ENCODE data around the gene EXOC6B. TPM values are rescaled to one million over a fixed set of nuclear protein-coding genes. Genes with fewer than 3 reads are reported as not detected.

EXOC6B gene
- total RNA-seq, 1 experiment from 2014 or later, result 40.1 TPM

DNA sequence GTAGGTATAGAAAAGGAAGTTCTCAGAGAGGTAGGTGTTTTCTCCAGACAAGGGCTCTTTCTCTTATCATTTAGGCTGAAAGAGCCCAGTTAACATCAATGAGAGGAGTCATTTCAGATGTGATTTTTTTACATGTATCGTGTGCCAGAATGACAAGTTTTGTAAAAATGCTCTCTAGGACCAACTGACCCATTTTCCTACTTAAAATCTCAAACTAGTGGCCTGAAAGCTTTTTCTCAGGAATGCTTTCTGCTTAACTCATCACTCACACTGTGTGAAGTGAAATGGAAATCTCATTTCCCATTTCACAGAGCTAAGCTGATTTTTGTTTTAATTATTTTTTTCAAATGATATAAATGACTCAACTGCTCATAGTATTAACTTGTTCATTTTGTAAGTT lies 549.5 kb downstream of the EXOC6B start:
- no peak overlapping the region for H3K4ac ChIP-seq (ENCODE audit: low read depth, low read length)
- no peak for DNase-seq
- H3K23me2 ChIP-seq (ENCODE audit: insufficient read length, low read depth, low read length, poor library complexity, severe bottlenecking), result no peaks in the 10 kb centered on the region
- H4K8ac ChIP-seq (replicated peaks; ENCODE audit: insufficient read length, low read depth, low read length), result no peak overlapping the region
- no CpG with 5 or more reads among the region's 1 CpG for WGBS (ENCODE audit: extremely low coverage, insufficient read length, low lambda C conversion rate)
- no peaks in the 10 kb centered on the region for H3K79me1 ChIP-seq (ENCODE audit: insufficient read depth, low read depth, low read length, poor library complexity, severe bottlenecking)
- no peak overlapping the region for H4K5ac ChIP-seq (ENCODE audit: insufficient read length, low read depth, low read length)
- no peaks in the 10 kb centered on the region for H3K79me2 ChIP-seq (ENCODE audit: insufficient read depth, low read length)
- H4K91ac ChIP-seq (ENCODE audit: insufficient read length, low read depth, low read length), result no peak overlapping the region
- no peak overlapping the region for H2BK5ac ChIP-seq (ENCODE audit: insufficient read length, low read length)
- Mint-ChIP-seq H3K27ac (peak overlapping the region in 1 of 3 experiments; percentile 20; a peak in 1 of 7 replicates), H3K4me1 (peaks cover 3 to 6% of the 10 kb centered on the region in 2 experiments; a peak in 3 of 4 replicates), H3K27me3 (ENCODE audit: low read depth) (no peaks in the 10 kb centered on the region), H3K4me3 (no peak overlapping the region), H3K36me3 (ENCODE audit: insufficient read depth in 1 of 3, low read depth in 3 of 3) (no peaks in the 10 kb centered on the region), H3K9me3 (no peaks in the 10 kb centered on the region)
- no peak overlapping the region for H2BK120ac ChIP-seq (ENCODE audit: low read depth, low read length, poor library complexity, severe bottlenecking)
- no peaks in the 10 kb centered on the region for H4K20me1 ChIP-seq (ENCODE audit: control insufficient read depth, insufficient read depth, insufficient read length)
- no peak overlapping the region for H3K14ac ChIP-seq (ENCODE audit: insufficient read depth, low read length)
- no peak overlapping the region for H3K4me2 ChIP-seq (ENCODE audit: insufficient read depth, insufficient read length, low read length)
- H3K9ac ChIP-seq (ENCODE audit: extremely low read depth, insufficient read length, low read length), result no peak overlapping the region
- no peak overlapping the region for H2BK15ac ChIP-seq (ENCODE audit: low read depth, low read length)
- H3K27me3 ChIP-seq (ENCODE audit: insufficient read depth, low read length), result no peaks in the 10 kb centered on the region
- no peak overlapping the region for H2BK12ac ChIP-seq (ENCODE audit: insufficient read length, low read depth, low read length)
- TF ChIP-seq CTCF (conservative IDR thresholded peaks at IDR 0.05), result no peak
- no peak overlapping the region for H2AK5ac ChIP-seq (ENCODE audit: insufficient read length, low read length)
- no peak overlapping the region for H3K23ac ChIP-seq (ENCODE audit: insufficient read length, low read depth, low read length)
- H2AFZ ChIP-seq (ENCODE audit: low read length), result no peak overlapping the region
- no peak overlapping the region for H3K56ac ChIP-seq (ENCODE audit: insufficient read length, low read depth, low read length)
- no peak overlapping the region for H2BK20ac ChIP-seq (ENCODE audit: low read depth, low read length, poor library complexity, severe bottlenecking)
- no peak overlapping the region for H3K27ac ChIP-seq (ENCODE audit: insufficient read length, low read depth, low read length)
- H3K4me1 ChIP-seq (ENCODE audit: insufficient read depth, low read length), result no peaks in the 10 kb centered on the region
- H3K9me3 ChIP-seq (ENCODE audit: control insufficient read depth, low read depth, low read length), result no peaks in the 10 kb centered on the region
- no peak overlapping the region for H3K18ac ChIP-seq (ENCODE audit: insufficient read length, low read depth, low read length)
- no peak overlapping the region for H3T11ph ChIP-seq (ENCODE audit: low read length)
